GM10266 (cell line): ENCODE results near the gene ANKRD50.

Experiments used
- DNase-seq: peaks from one replicate; pipeline ENCODE4 v3.0.0; 2012; ENCODE audit errors: extremely low spot score
- CTCF ChIP-seq: IDR thresholded peaks from 2 replicates; pipeline ENCODE4 v1.5.1; 2012; ENCODE audit warnings: mild to moderate bottlenecking, low read depth; ENCODE audit not compliant: control insufficient read depth, insufficient read depth; ENCODE audit errors: missing control alignments

Gene ANKRD50

GRCh38 chr4:124745985-124746801 lies 33.7 kb upstream of the ANKRD50 start:
- TF ChIP-seq CTCF: no peak
- DNase-seq: no peak

DNA sequence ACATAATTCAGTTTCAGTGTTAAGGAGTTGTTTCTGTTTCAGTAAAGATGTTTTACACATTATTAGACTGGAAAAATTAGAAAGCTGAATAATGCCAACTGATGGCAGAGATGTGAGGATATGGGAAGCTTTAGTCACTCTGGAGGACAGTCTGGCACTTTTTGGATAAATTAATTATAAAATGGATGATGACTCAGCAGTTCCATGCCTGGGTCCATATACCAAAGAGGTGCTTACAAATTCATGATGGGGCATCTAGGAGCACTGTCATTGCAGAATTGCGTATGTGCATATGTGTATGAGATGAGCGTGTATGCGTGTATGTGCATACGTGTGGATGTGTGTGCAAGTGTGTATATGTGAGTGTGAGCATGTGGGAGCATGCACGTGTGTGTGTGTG lies 31.2 kb upstream of the ANKRD50 start:
- DNase-seq: no peak
- no peak for TF ChIP-seq CTCF

DNA sequence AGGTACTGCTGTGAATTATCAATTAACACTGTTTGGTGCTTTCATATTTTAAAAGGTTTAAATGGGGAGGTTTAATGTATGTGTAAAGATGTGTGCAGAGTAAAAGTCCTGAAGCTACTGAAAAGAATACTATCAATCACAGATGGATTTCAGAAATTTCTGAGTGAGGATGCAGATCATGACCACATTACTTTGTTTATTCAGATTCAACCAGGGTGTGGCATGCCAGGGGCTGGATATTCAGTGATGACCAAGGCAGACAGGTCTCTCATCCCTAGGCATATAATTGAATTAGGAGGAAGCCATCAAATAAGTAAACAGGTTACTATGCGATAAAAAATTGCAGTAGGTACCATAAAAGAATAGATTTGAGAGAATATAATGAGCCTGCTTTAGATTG lies 28.0 kb upstream of the ANKRD50 start:
- no peak for TF ChIP-seq CTCF
- no peak for DNase-seq

DNA sequence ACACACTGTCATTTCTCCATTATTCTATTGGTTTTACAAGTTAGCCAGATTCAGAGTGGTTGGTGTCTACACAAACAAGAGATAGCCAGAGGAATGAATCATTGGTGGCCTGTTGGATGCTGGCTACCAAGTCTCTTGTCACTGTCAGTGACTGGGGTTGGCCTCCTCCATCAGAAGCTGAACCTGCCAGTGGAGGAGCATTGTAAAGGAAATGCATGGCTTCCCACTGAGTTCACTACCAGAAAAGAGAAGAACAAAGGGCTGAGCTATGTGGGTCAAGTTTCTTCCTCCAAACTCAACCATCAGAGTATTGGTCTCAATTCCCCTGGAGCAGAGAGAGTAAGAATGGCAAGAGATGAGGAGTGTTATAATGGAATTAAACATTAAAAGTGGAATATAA lies 26.5 kb upstream of the ANKRD50 start:
- TF ChIP-seq CTCF: no peak
- no peak for DNase-seq

DNA sequence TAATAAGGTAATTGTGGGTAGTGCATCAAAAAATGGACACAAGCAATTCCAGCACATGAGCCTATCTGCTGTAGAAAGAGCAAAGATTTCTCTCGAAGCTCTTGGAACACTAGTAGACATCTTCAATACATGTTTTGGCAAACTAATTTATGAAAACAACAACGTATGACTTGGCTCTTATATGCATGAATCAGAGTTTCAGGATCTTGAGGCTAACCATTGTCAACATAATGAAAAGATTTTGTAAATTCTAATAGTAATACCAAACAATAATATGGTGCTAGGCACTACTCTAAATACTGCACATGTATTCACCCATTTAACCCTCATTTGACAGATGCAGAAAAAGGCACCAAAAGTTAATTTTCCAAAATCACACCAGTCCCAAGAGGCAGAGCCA lies 25.1 kb upstream of the ANKRD50 start:
- TF ChIP-seq CTCF: no peak
- no peak for DNase-seq

DNA sequence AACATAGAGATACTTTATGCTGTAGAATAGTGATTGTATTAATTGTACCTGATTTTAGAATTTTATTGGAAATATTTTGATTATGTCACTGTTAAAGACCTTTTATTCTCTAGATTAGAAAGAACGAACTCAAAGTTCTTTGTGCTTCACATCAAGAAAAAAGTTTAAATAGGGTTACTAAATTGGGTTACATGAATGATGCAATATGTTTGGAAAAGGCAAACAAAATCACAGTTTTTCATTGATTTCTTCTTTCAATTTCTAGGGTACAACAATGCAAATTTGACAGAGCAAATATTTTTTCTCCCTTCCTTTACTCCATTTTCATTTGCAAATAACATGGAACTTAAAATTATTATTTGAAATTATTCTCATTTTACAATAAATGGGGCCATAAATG lies 24.0 kb upstream of the ANKRD50 start:
- no peak for TF ChIP-seq CTCF
- no peak for DNase-seq

GRCh38 chr4:124727331-124727890 lies 14.9 kb upstream of the ANKRD50 start:
- no peak for DNase-seq
- no peak for TF ChIP-seq CTCF
